CD4-positive, alpha-beta memory T cell (primary cell): ENCODE measurements around the gene AGAP1. TPM values are rescaled to one million over a fixed set of nuclear protein-coding genes. Genes with fewer than 3 reads are reported as not detected.

Experiments used
- CTCF ChIA-PET: fragments of 350-600 bp; sonication (Branson Sonifier 250); formaldehyde crosslinking; loops from one replicate; lab custom pipeline; 2021; ENCODE audit warnings: inconsistent platforms; ENCODE audit not compliant: partially characterized antibody; lab: Charles Lee
- POLR2A ChIA-PET: fragments of 350-600 bp; sonication (Branson Sonifier 250); formaldehyde crosslinking; loops from one replicate; lab custom pipeline; 2021; ENCODE audit not compliant: partially characterized antibody; lab: Charles Lee
- DNase-seq, 5 donors: peaks; one replicate each; pipeline versions ENCODE4 v3.0.0 to v3.0.0-alpha.2; 2020 to 2022; ENCODE audit warnings: mixed read lengths in 1 of 5
- H3K27ac ChIP-seq: one replicate; pipeline ENCODE4 v1.7.0; 2013; ENCODE audit warnings: low read depth, low read length
- H3K27me3 ChIP-seq: 2 replicates; pipeline ENCODE4 v1.7.0; 2013; ENCODE audit warnings: mild to moderate bottlenecking, low read length, moderate library complexity; ENCODE audit not compliant: insufficient read depth
- H3K36me3 ChIP-seq: 2 replicates; pipeline ENCODE4 v1.7.0; 2013; ENCODE audit warnings: mild to moderate bottlenecking, low read length, moderate library complexity; ENCODE audit not compliant: insufficient read depth
- H3K4me1 ChIP-seq: 2 replicates; pipeline ENCODE4 v1.7.0; 2013; ENCODE audit warnings: mild to moderate bottlenecking, low read length, moderate library complexity; ENCODE audit not compliant: insufficient read depth
- H3K4me3 ChIP-seq, 2 donors: one replicate each; pipeline ENCODE4 v1.7.0; 2013; ENCODE audit warnings: low read length in 2 of 2, mild to moderate bottlenecking in 1 of 2
- H3K9me3 ChIP-seq, 2 donors: one replicate each; pipeline ENCODE4 v1.7.0; 2013; ENCODE audit warnings: low read length in 2 of 2, control low read depth in 1 of 2; ENCODE audit not compliant: control insufficient read depth in 1 of 2
- H3K27ac Mint-ChIP-seq, 7 donors: one replicate each; pipeline ENCODE4 v1.8.0; 2020 to 2021; ENCODE audit warnings: mixed read lengths in 7 of 7, mild to moderate bottlenecking in 6 of 7, inconsistent platforms in 3 of 7, moderate library complexity in 3 of 7
- H3K27me3 Mint-ChIP-seq, 2 donors: one replicate each; pipeline ENCODE4 v1.8.0; 2020 to 2021; ENCODE audit warnings: mixed read lengths in 2 of 2
- H3K36me3 Mint-ChIP-seq, 2 donors: one replicate each; pipeline ENCODE4 v1.8.0; 2020 to 2021; ENCODE audit warnings: mixed read lengths in 2 of 2, inconsistent platforms in 1 of 2, mild to moderate bottlenecking in 1 of 2
- H3K4me1 Mint-ChIP-seq, 4 donors: one replicate each; pipeline ENCODE4 v1.8.0; 2020 to 2021; ENCODE audit warnings: mixed read lengths in 4 of 4, mild to moderate bottlenecking in 1 of 4
- H3K4me3 Mint-ChIP-seq, 8 donors: one replicate each; pipeline ENCODE4 v1.8.0; 2020 to 2021; ENCODE audit warnings: mixed read lengths in 8 of 8, mild to moderate bottlenecking in 7 of 8, moderate library complexity in 6 of 8, inconsistent platforms in 3 of 8
- H3K9me3 Mint-ChIP-seq, 8 donors: one replicate each; pipeline ENCODE4 v1.8.0; 2020 to 2021; ENCODE audit warnings: mixed read lengths in 8 of 8, mild to moderate bottlenecking in 5 of 8, inconsistent platforms in 3 of 8, moderate library complexity in 1 of 8
- intact Hi-C: fragments of 100-400 bp; cut with micrococcal nuclease; formaldehyde crosslinking; loops from one replicate; pipeline ENCODE4 v1.15.1; 2023
- polyA plus RNA-seq, 2 donors: library from polyadenylated mRNA; unstranded; fragments of 300-500 nt; fragmentation: Illumina TruSeq; gene quantifications; one replicate each; pipeline ENCODE4 v1.2.3, GENCODE V29; 2021
- total RNA-seq, 2 experiments: library from RNA; stranded (reverse); gene quantifications; one replicate each; pipeline ENCODE4 v1.2.3, GENCODE V29; 2021

Gene AGAP1
- total and polyA plus RNA-seq, 4 experiments from 2014 or later, result 0.24 to 2.9 (median 1.9) TPM

DNA sequence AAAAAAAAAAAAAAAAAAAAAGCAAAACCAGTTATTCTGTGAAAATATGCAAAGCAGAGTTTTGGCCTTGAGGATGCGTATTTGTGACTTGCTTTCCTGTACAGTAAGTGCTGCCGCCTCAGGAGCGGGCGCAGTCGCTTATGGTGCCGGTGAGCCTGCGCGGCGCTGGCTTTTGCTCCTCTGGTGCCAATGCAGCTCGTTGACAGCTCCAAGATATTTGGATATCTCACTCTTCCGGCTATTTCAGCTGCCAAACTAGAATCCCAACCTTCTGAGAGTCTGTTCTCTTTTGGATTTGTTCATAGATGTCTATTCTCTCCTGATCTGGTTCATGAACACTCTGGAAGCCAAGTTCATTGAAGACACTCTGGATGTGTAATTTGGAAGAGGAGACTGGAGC lies 184.1 kb downstream of the AGAP1 start:
- no peak overlapping the region for H3K27ac ChIP-seq
- no peak overlapping the region for H3K27ac Mint-ChIP-seq
- H3K27me3 Mint-ChIP-seq, result peaks cover 7 to 8% of the 10 kb centered on the region in 2 donors
- H3K4me1 Mint-ChIP-seq, result peaks cover 0 to 2% (median under 1%) of the 10 kb centered on the region in 4 donors
- ChIA-PET CTCF (no interaction called here), POLR2A (no interaction called here)
- H3K4me3 ChIP-seq, result no peak overlapping the region
- H3K36me3 ChIP-seq, result no peaks in the 10 kb centered on the region
- no peaks in the 10 kb centered on the region for H3K9me3 Mint-ChIP-seq
- DNase-seq, result no peak
- H3K9me3 ChIP-seq, result no peaks in the 10 kb centered on the region
- H3K27me3 ChIP-seq, result no peaks in the 10 kb centered on the region
- H3K4me3 Mint-ChIP-seq, result no peak overlapping the region
- intact Hi-C loops, result no loop called here
- H3K36me3 Mint-ChIP-seq, result no peaks in the 10 kb centered on the region
- H3K4me1 ChIP-seq, result no peaks in the 10 kb centered on the region

DNA sequence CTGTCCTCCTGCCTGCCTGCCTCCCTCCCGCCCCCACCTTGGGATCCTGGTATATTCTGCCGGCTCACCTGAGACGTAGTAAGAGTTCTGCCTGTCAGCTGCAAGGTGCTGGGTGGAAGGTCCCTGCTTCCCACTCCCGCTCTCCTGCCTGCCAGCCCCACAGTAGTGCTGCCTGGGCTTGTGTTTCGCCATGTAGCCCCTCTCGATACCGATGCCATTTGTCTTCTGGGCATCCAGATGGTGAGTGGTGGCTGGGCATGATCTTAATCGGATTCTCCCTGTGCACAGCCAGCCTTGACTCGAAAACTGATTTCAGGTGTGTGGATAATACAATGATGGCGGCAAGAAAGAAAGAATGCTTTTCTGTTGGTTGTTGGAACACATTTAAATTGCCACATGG lies 184.9 kb downstream of the AGAP1 start:
- H3K4me1 ChIP-seq, result no peaks in the 10 kb centered on the region
- POLR2A ChIA-PET, result no interaction called here
- H3K4me3 ChIP-seq, result no peak overlapping the region
- Mint-ChIP-seq H3K4me1 (peaks cover 0 to 2% (median 0%) of the 10 kb centered on the region in 4 donors), H3K4me3 (peak overlapping the region in 1 of 8 donors; percentile 12), H3K27ac (peak overlapping the region in 1 of 7 donors; percentile 14), H3K36me3 (no peaks in the 10 kb centered on the region), H3K9me3 (no peaks in the 10 kb centered on the region), H3K27me3 (peaks cover 7 to 8% of the 10 kb centered on the region in 2 donors)
- no peaks in the 10 kb centered on the region for H3K27me3 ChIP-seq
- H3K27ac ChIP-seq, result no peak overlapping the region
- intact Hi-C loops, result no loop called here
- no peaks in the 10 kb centered on the region for H3K9me3 ChIP-seq
- CTCF ChIA-PET, result no interaction called here
- no peaks in the 10 kb centered on the region for H3K36me3 ChIP-seq
- no peak for DNase-seq

DNA sequence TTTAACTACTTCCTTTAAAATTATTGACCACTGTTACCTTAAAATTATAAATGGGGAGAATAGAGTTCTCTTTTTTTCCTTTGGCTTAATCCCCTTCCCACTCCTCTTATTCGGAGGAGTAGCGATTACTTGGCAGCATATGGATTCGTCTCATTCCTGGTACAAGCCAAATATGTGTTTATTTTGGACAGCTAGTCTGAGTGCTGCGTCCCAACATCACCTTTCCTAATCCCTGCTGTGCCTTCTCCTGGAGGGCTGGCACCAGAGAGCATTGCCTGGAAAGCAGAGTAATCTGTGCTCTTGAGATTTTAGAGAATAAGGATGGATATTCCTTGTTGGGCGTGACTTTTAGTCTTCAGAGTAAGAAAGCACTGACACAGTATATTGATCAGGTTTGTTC lies 185.6 kb downstream of the AGAP1 start:
- Mint-ChIP-seq H3K27me3 (peaks cover 6 to 8% of the 10 kb centered on the region in 2 donors), H3K4me3 (no peak overlapping the region), H3K4me1 (peaks cover 0 to 2% (median 0%) of the 10 kb centered on the region in 4 donors), H3K27ac (no peak overlapping the region), H3K9me3 (no peaks in the 10 kb centered on the region), H3K36me3 (no peaks in the 10 kb centered on the region)
- no peak for DNase-seq
- Histone ChIP-seq H3K4me1 (peaks cover 2% of the 10 kb centered on the region), H3K36me3 (no peaks in the 10 kb centered on the region), H3K4me3 (no peak overlapping the region), H3K27me3 (no peaks in the 10 kb centered on the region), H3K9me3 (no peaks in the 10 kb centered on the region), H3K27ac (no peak overlapping the region)
- ChIA-PET POLR2A (no interaction called here), CTCF (no interaction called here)
- intact Hi-C loops, result no loop called here

DNA sequence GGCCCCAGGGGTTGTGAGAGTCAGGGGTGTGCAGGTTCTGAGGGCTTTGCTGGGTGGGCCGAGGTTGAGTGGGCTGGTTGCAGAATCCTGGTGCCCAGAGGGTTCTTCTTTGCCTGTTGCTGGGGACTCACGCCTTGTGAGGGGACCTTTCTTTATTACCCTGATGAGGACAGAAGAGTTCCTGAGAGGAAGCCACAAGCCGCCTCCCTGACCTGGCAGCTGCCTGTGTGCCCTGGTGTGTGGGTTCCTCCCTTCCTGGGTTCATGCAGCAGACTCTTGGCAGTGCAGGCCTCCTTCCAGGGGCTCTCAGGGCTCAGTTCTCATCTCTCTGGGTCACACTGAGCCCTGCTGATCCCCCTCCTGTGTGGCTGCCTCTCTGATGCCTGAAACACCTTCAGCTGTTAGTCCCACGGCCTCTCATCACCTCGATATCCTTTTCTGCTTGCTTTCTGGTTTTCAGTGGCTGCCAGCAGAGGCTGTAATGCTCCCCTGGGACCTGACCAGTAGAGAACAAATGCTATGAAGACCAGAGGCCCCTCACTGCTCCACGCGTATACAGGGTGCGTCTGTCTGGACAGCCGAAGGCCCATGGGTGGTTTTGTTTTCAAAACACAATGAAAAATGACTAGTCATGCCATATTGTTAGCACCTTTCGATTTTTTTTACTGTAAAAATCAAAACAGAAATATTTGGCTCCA lies 191.3 kb downstream of the AGAP1 start:
- H3K4me3 ChIP-seq, result no peak overlapping the region
- Mint-ChIP-seq H3K27ac (peak overlapping the region; percentile 2 to 76 (median 51)), H3K27me3 (peaks cover 0 to 1% of the 10 kb centered on the region in 2 donors), H3K9me3 (no peaks in the 10 kb centered on the region), H3K4me3 (peak overlapping the region; percentile 36 to 64 (median 50)), H3K4me1 (peaks cover 2 to 25% (median 10%) of the 10 kb centered on the region in 4 donors), H3K36me3 (no peaks in the 10 kb centered on the region)
- ChIA-PET CTCF (no interaction called here), POLR2A (no interaction called here)
- H3K9me3 ChIP-seq, result no peaks in the 10 kb centered on the region
- peaks cover 12% of the 10 kb centered on the region for H3K4me1 ChIP-seq
- H3K27ac ChIP-seq, result no peak overlapping the region
- no peaks in the 10 kb centered on the region for H3K36me3 ChIP-seq
- H3K27me3 ChIP-seq, result no peaks in the 10 kb centered on the region
- intact Hi-C loops, result no loop called here
- DNase-seq, result peak in 1 of 5 donors; percentile 13

DNA sequence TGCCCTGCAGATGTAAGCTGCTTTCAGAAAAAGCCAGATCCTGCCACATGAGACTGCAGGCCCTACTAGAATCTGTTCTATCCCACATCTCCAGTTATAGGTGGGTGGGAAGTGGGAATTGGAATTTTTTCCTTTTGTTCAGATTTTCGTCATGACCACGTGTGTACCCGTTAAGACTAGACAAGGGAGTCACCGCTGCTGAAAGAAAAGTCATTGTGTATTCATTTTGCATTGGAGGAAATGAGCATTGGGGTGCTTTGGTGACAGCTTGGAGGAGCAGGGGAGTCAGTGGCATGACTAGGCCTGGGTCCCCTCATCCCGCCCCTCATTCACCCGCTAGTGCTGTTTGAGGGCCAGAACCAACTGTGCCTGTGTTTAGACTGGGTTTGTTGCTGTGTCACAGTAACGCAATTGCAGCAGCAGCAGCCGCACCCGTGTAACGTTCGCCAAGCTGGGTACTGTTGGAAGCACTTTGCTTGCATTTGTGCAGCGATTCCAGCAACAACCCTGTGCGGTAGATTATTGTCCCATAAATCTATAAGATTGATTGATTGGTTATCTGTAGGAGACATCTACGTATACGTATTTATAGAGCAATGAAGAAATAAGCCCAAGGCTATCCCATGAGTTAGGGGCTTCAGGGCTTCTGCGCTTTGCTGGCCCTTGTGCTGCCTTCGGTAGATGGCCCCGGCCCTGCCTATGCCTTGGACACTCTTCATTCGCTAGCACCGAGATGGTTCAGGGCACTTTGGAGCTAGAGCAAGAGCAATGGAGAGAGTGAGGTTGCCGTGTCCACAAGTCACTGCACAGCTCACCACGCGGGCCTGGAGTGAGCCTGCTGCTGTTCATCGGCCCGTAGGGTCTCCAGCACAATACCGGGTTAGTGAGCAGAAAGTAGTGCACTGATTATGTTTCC lies 194.9 kb downstream of the AGAP1 start:
- no peaks in the 10 kb centered on the region for H3K9me3 ChIP-seq
- H3K27me3 ChIP-seq, result no peaks in the 10 kb centered on the region
- no peak overlapping the region for H3K27ac ChIP-seq
- no peak for DNase-seq
- H3K4me1 ChIP-seq, result peaks cover 12% of the 10 kb centered on the region
- peaks cover 2 to 25% (median 10%) of the 10 kb centered on the region in 4 donors for H3K4me1 Mint-ChIP-seq
- no peaks in the 10 kb centered on the region for H3K36me3 Mint-ChIP-seq
- no peak overlapping the region for H3K27ac Mint-ChIP-seq
- intact Hi-C loops, result no loop called here
- no peaks in the 10 kb centered on the region for H3K9me3 Mint-ChIP-seq
- H3K4me3 Mint-ChIP-seq, result no peak overlapping the region
- peaks cover 0 to 3% of the 10 kb centered on the region in 2 donors for H3K27me3 Mint-ChIP-seq
- ChIA-PET CTCF (no interaction called here), POLR2A (no interaction called here)
- H3K36me3 ChIP-seq, result no peaks in the 10 kb centered on the region
- H3K4me3 ChIP-seq, result no peak overlapping the region

DNA sequence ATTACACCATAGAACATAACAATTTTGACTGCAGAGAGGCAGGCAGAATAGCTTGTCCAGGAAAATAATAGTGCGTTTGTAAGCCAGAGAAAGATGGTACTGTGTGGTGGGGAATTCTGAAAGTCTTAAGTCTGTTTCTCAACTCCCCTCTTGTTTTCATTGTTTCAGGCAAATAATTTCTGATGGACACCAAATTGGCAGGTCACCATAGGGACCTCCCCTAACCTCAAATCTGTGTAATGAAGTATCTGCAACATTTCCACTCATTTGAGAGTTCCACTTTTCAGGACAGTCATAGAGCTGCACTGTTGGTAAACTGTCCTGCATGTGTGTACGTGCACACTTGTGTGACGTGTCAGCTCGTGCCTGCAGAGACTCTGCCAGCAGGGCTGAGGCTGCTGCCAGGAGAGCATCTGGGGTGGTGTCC lies 195.6 kb downstream of the AGAP1 start:
- POLR2A ChIA-PET, result no interaction called here
- Mint-ChIP-seq H3K4me3 (no peak overlapping the region), H3K4me1 (peaks cover 2 to 25% (median 10%) of the 10 kb centered on the region in 4 donors), H3K9me3 (no peaks in the 10 kb centered on the region), H3K27ac (no peak overlapping the region), H3K36me3 (no peaks in the 10 kb centered on the region), H3K27me3 (peaks cover 0 to 3% of the 10 kb centered on the region in 2 donors)
- intact Hi-C loops, result no loop called here
- H3K27ac ChIP-seq, result no peak overlapping the region
- no peaks in the 10 kb centered on the region for H3K27me3 ChIP-seq
- H3K36me3 ChIP-seq, result no peaks in the 10 kb centered on the region
- H3K4me3 ChIP-seq, result no peak overlapping the region
- CTCF ChIA-PET, result no interaction called here
- no peaks in the 10 kb centered on the region for H3K9me3 ChIP-seq
- peaks cover 11% of the 10 kb centered on the region for H3K4me1 ChIP-seq
- no peak for DNase-seq

DNA sequence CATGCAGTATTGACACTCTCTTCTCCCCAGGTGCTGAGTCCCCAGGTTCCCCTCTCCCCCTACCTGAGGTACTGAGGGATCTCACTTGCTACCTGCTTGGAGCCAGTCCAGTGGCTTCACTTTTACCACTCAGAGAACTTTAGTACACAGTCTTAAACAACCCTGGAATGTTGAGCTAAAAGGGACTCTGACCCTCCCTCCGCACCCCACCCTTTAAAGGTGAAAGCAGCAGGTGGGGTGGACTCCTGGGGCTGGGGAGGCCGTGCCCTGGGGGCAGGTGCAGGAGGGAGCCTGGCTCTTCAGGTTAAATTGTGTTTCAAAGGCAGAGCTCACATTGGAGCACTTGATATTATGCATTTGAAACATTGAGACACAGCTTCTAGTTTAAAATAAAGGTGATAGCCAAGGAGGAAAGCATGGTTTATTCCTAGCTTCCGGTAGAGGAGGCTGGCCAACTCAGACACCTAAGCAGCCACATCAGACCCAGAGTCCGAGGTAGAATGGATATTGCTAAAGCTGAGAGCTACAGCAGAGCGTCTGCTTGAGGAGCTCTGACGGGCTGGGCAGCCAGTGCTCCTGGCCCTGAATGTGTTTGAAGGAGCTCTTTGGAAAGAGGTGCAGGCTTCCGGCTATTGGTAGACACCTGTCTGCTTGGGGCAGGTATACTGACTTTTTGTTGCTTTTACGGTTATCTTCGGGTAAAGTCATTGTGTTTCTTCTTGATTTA lies 196.4 kb downstream of the AGAP1 start:
- peaks cover 0 to 3% of the 10 kb centered on the region in 2 donors for H3K27me3 Mint-ChIP-seq
- no peak overlapping the region for H3K4me3 Mint-ChIP-seq
- H3K36me3 Mint-ChIP-seq, result no peaks in the 10 kb centered on the region
- Histone ChIP-seq H3K27me3 (no peaks in the 10 kb centered on the region), H3K27ac (no peak overlapping the region), H3K4me1 (peaks cover 2% of the 10 kb centered on the region), H3K4me3 (no peak overlapping the region), H3K9me3 (no peaks in the 10 kb centered on the region), H3K36me3 (no peaks in the 10 kb centered on the region)
- ChIA-PET POLR2A (no interaction called here), CTCF (interaction anchor here (0.7 kb wide), 1 partner anchor 56 kb away, joined by 3 read pairs; no protein-coding TSS in a partner anchor)
- no peaks in the 10 kb centered on the region for H3K9me3 Mint-ChIP-seq
- intact Hi-C loops, result no loop called here
- DNase-seq, result no peak
- peaks cover 2 to 18% (median 7%) of the 10 kb centered on the region in 4 donors for H3K4me1 Mint-ChIP-seq
- no peak overlapping the region for H3K27ac Mint-ChIP-seq
